Measurements from ENCODE around the gene CNKSR3. TPM values are rescaled to one million over a fixed set of nuclear protein-coding genes. Genes with fewer than 3 reads are reported as not detected.

The CNKSR3 gene
- polyA plus RNA-seq, 1 donor from 2014 or later = 3.0 TPM

DNA sequence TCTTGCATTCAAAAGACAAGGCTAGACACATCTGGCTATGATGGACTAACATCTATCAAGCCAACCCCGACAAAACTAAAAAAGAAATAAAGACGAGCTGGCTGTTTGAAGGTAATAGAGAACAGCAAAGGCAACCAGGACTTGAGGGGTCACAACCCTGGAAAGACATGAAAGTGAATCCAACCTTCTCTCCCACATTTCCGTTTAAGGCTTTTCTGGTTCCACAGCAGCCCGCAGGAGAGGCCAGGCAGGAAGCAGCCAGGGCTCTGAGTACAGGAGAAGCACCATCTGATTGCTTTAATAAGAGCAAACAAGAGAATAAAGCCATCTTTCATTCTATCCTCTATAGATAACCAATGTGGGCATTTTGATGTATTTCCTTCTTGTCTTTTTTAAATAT is 14.3 kb downstream of the CNKSR3 start:
- TF ChIP-seq RAD21 (conservative IDR thresholded peaks at IDR 0.05) (no peak), EP300 (conservative IDR thresholded peaks at IDR 0.05; ENCODE audit: poor library complexity, severe bottlenecking) (no peak), EZH2 (IDR thresholded peaks at IDR 0.05; ENCODE audit: borderline replicate concordance, insufficient read depth, low read length, poor library complexity, severe bottlenecking) (no peak), POLR2AphosphoS5 (IDR thresholded peaks at IDR 0.05) (no peak), MXI1 (conservative IDR thresholded peaks at IDR 0.05; ENCODE audit: poor library complexity, severe bottlenecking) (no peak), SMC3 (conservative IDR thresholded peaks at IDR 0.05; ENCODE audit: poor library complexity) (no peak), TAF1 (IDR thresholded peaks at IDR 0.05; ENCODE audit: low read depth) (no peak)
- TF ChIP-seq, protein P1, sequence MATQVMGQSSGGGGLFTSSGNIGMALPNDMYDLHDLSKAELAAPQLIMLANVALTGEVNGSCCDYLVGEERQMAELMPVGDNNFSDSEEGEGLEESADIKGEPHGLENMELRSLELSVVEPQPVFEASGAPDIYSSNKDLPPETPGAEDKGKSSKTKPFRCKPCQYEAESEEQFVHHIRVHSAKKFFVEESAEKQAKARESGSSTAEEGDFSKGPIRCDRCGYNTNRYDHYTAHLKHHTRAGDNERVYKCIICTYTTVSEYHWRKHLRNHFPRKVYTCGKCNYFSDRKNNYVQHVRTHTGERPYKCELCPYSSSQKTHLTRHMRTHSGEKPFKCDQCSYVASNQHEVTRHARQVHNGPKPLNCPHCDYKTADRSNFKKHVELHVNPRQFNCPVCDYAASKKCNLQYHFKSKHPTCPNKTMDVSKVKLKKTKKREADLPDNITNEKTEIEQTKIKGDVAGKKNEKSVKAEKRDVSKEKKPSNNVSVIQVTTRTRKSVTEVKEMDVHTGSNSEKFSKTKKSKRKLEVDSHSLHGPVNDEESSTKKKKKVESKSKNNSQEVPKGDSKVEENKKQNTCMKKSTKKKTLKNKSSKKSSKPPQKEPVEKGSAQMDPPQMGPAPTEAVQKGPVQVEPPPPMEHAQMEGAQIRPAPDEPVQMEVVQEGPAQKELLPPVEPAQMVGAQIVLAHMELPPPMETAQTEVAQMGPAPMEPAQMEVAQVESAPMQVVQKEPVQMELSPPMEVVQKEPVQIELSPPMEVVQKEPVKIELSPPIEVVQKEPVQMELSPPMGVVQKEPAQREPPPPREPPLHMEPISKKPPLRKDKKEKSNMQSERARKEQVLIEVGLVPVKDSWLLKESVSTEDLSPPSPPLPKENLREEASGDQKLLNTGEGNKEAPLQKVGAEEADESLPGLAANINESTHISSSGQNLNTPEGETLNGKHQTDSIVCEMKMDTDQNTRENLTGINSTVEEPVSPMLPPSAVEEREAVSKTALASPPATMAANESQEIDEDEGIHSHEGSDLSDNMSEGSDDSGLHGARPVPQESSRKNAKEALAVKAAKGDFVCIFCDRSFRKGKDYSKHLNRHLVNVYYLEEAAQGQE (IDR thresholded peaks at IDR 0.05; ENCODE audit: borderline replicate concordance) = no peak
- TF ChIP-seq, protein P2, sequence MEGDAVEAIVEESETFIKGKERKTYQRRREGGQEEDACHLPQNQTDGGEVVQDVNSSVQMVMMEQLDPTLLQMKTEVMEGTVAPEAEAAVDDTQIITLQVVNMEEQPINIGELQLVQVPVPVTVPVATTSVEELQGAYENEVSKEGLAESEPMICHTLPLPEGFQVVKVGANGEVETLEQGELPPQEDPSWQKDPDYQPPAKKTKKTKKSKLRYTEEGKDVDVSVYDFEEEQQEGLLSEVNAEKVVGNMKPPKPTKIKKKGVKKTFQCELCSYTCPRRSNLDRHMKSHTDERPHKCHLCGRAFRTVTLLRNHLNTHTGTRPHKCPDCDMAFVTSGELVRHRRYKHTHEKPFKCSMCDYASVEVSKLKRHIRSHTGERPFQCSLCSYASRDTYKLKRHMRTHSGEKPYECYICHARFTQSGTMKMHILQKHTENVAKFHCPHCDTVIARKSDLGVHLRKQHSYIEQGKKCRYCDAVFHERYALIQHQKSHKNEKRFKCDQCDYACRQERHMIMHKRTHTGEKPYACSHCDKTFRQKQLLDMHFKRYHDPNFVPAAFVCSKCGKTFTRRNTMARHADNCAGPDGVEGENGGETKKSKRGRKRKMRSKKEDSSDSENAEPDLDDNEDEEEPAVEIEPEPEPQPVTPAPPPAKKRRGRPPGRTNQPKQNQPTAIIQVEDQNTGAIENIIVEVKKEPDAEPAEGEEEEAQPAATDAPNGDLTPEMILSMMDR (IDR thresholded peaks at IDR 0.05; ENCODE audit: poor library complexity, severe bottlenecking) = no peak
- H3K4me2 ChIP-seq (ENCODE audit: low read length) = no peak overlapping the region
- H3K79me2 ChIP-seq (replicated peaks; ENCODE audit: insufficient read depth, low read length) = no peaks in the 10 kb centered on the region
- no peaks in the 10 kb centered on the region for H3F3A ChIP-seq (ENCODE audit: insufficient read depth, low read length, poor library complexity, severe bottlenecking)
- no peaks in the 10 kb centered on the region for H3K36me3 ChIP-seq (ENCODE audit: insufficient read depth, low read length)
- no peaks in the 10 kb centered on the region for H3K9me3 ChIP-seq (ENCODE audit: low read length)
- H3K9ac ChIP-seq (ENCODE audit: low read length) = no peak overlapping the region
- no peaks in the 10 kb centered on the region for H4K20me1 ChIP-seq (ENCODE audit: insufficient read depth)
- no peak overlapping the region for H3K4me3 ChIP-seq (ENCODE audit: low read length)
- H3K27ac ChIP-seq (ENCODE audit: low read length) = no peak overlapping the region
- no peak overlapping the region for H2AFZ ChIP-seq (ENCODE audit: low read depth, low read length)
- no peaks in the 10 kb centered on the region for H3K27me3 ChIP-seq (ENCODE audit: insufficient read depth, low read depth, low read length)
- no peaks in the 10 kb centered on the region for H3K9me2 ChIP-seq (ENCODE audit: insufficient read depth, low read length)

DNA sequence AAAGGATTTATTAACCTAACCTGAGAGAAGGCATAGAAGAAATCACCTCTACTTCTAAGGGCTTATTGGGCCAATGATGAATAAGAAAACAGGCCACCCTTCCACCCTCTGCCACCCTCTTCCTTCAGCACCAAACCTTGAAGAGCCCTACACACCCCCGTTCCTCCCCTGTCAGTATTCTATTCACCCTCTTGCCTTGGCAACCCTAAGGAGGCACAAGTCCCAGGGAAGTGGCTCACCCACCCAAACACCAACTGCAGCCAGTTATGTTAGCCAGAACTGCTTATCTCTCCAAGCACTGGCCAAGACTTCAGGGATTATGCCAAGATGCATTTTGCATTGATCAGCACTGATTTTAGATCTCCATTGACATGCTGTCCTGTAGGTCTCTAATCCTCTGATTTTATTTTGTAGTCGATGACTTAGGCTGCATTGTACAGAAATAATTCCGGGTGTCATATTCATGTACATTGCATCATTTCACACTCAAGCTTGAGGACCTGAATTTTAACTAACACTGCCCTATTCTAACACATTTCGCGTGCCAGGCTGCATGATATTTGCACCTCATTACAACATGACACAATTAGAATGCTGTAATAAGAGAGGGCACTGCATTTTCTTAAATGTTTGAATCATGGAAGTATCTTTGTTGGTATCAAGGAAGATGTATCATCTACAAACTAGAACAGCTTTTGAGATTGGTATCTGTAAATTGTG is 15.7 kb downstream of the CNKSR3 start:
- H3K79me2 ChIP-seq (replicated peaks; ENCODE audit: insufficient read depth, low read length) = no peaks in the 10 kb centered on the region
- H3K27ac ChIP-seq (ENCODE audit: low read length) = no peak overlapping the region
- no peak overlapping the region for H3K9ac ChIP-seq (ENCODE audit: low read length)
- no peaks in the 10 kb centered on the region for H3K36me3 ChIP-seq (ENCODE audit: insufficient read depth, low read length)
- no peak overlapping the region for H3K4me3 ChIP-seq (ENCODE audit: low read length)
- no peaks in the 10 kb centered on the region for H3F3A ChIP-seq (ENCODE audit: insufficient read depth, low read length, poor library complexity, severe bottlenecking)
- H3K9me3 ChIP-seq (ENCODE audit: low read length) = no peaks in the 10 kb centered on the region
- no peaks in the 10 kb centered on the region for H3K9me2 ChIP-seq (ENCODE audit: insufficient read depth, low read length)
- no peaks in the 10 kb centered on the region for H3K27me3 ChIP-seq (ENCODE audit: insufficient read depth, low read depth, low read length)
- no peak overlapping the region for H2AFZ ChIP-seq (ENCODE audit: low read depth, low read length)
- no peaks in the 10 kb centered on the region for H4K20me1 ChIP-seq (ENCODE audit: insufficient read depth)
- TF ChIP-seq POLR2AphosphoS5 (IDR thresholded peaks at IDR 0.05) (no peak), SMC3 (conservative IDR thresholded peaks at IDR 0.05; ENCODE audit: poor library complexity) (no peak), TAF1 (IDR thresholded peaks at IDR 0.05; ENCODE audit: low read depth) (no peak), RAD21 (conservative IDR thresholded peaks at IDR 0.05) (no peak), EZH2 (IDR thresholded peaks at IDR 0.05; ENCODE audit: borderline replicate concordance, insufficient read depth, low read length, poor library complexity, severe bottlenecking) (no peak), EP300 (conservative IDR thresholded peaks at IDR 0.05; ENCODE audit: poor library complexity, severe bottlenecking) (no peak), MXI1 (conservative IDR thresholded peaks at IDR 0.05; ENCODE audit: poor library complexity, severe bottlenecking) (no peak)
- TF ChIP-seq, protein P2 (IDR thresholded peaks at IDR 0.05; ENCODE audit: poor library complexity, severe bottlenecking) = no peak
- TF ChIP-seq, protein P1 (IDR thresholded peaks at IDR 0.05; ENCODE audit: borderline replicate concordance) = no peak
- H3K4me2 ChIP-seq (ENCODE audit: low read length) = no peak overlapping the region

Measured in neural cell (in vitro differentiated cells).